Fibroblast of peridontal ligament (primary cell): Measurements from ENCODE around the gene PBX1.

Experiments used
- DNase-seq: peaks from one replicate; pipeline ENCODE4 v3.0.0-alpha.2; 2010; ENCODE audit errors: extremely low read depth

The PBX1 gene

GRCh38 chr1:164821648-164822047 is 262.7 kb downstream of the PBX1 start:
- no peak for DNase-seq

GRCh38 chr1:164823486-164824279 is 264.7 kb downstream of the PBX1 start:
- peak; percentile 63 for DNase-seq

- DNase-seq, result no peak
Observed at GRCh38 chr1:164824542-164824941, 265.6 kb downstream of the PBX1 start.

- DNase-seq, result no peak
Observed at GRCh38 chr1:164830628-164831027, 271.6 kb downstream of the PBX1 start.

GRCh38 chr1:164834641-164835040 is 275.7 kb downstream of the PBX1 start:
- no peak for DNase-seq

- DNase-seq, result no peak
Observed at GRCh38 chr1:164836614-164837018, 277.6 kb downstream of the PBX1 start.

GRCh38 chr1:164838786-164839185 is 279.8 kb downstream of the PBX1 start:
- DNase-seq, result no peak

GRCh38 chr1:164840936-164841335 is 282.0 kb downstream of the PBX1 start:
- DNase-seq, result no peak

- DNase-seq, result no peak
Observed at GRCh38 chr1:164841702-164842465, 282.9 kb downstream of the PBX1 start.

- DNase-seq, result no peak
Observed at GRCh38 chr1:164842870-164843269, 283.9 kb downstream of the PBX1 start.

- DNase-seq, result no peak
Observed at GRCh38 chr1:164843743-164844500, 284.9 kb downstream of the PBX1 start.

GRCh38 chr1:164846731-164847691 is 288.0 kb downstream of the PBX1 start:
- DNase-seq, result no peak

- no peak for DNase-seq
Observed at GRCh38 chr1:164853146-164853545, 294.2 kb downstream of the PBX1 start.

GRCh38 chr1:164855716-164856329 is 296.8 kb downstream of the PBX1 start:
- no peak for DNase-seq

GRCh38 chr1:164856381-164856780 is 297.4 kb downstream of the PBX1 start:
- no peak for DNase-seq

- no peak for DNase-seq
Observed at GRCh38 chr1:164857439-164857838, 298.5 kb downstream of the PBX1 start.

- DNase-seq, result no peak
Observed at GRCh38 chr1:164858096-164858632, 299.2 kb downstream of the PBX1 start.

- no peak for DNase-seq
Observed at GRCh38 chr1:164861632-164862031, 302.6 kb downstream of the PBX1 start.

GRCh38 chr1:164863056-164863455 is 304.1 kb downstream of the PBX1 start:
- DNase-seq, result no peak

- DNase-seq, result no peak
Observed at GRCh38 chr1:164864161-164864560, 305.2 kb downstream of the PBX1 start.
